Loucy (cell line): ENCODE results near the gene JAKMIP3.

Experiments
- CTCF ChIP-seq: fragments of 200-600 bp; sonication (generic); conservative IDR thresholded peaks from 2 replicates; pipeline ENCODE4 v1.5.1; 2014; ENCODE audit warnings: mild to moderate bottlenecking, antibody characterized with exemption, low read length
- EZH2phosphoT487 ChIP-seq: fragments of 200-600 bp; IDR thresholded peaks from 2 replicates; pipeline ENCODE4 v1.6.1; 2018; ENCODE audit warnings: antibody characterized with exemption, mild to moderate bottlenecking, moderate library complexity, borderline replicate concordance

DNA sequence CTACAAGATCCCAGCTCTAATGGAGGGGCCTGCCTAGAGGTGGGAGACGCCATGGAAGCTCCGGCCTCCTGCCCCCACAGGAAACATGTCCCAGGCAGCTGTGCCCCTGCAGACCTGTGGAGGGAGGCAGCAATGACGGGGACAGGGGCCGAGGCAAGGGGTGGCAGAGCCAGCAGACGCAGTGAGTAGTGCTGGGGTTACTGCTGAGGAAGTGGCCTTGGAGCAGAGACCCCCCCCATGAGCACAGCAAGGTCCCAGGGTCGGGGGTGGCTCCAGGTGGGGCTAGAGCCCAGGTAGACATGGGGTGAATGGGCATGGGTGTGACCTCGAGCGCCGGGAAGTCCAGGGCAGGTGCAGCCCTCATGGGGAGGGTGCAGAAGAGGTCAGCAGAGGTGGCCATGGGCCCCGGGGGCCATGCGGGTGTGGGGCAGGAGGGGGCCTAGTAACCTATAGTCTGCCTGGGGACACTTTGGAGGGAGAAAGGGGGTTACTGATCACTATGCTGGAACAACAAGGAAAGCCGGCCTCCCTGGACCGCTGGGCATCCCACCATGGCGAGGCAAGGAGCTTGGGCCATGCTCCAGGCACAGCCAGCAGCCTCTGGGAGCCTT lies 45.5 kb downstream of the JAKMIP3 start:
- TF ChIP-seq CTCF: no peak
- no peak for TF ChIP-seq EZH2phosphoT487
